Stimulated activated CD8-positive, alpha-beta memory T cell treated with anti-CD3 and anti-CD28 coated beads, Interleukin-12 subunit alpha, Interleukin-12 subunit beta, amount 100 ng/mL, for 1 hour (primary cell): ENCODE results near the gene LKAAEAR1.

Experiments
- DNase-seq: peaks from one replicate; pipeline ENCODE4 v3.0.0-alpha.2; 2020; ENCODE audit warnings: low read depth

Gene LKAAEAR1

GRCh38 chr20:64037199-64037497 is 47.0 kb downstream of the LKAAEAR1 start:
- DNase-seq = no peak

- no peak for DNase-seq
Observed at GRCh38 chr20:64036346-64037198, 47.6 kb downstream of the LKAAEAR1 start.

- DNase-seq = no peak
Observed at GRCh38 chr20:64035933-64036345, 48.3 kb downstream of the LKAAEAR1 start, which contains the start of gene C20orf204. C20orf204 (plus strand) TSS chr20:64036182; CDS start chr20:64036324, 142 bp downstream.

- DNase-seq = no peak
Observed at GRCh38 chr20:64035066-64035932, 48.9 kb downstream of the LKAAEAR1 start.

GRCh38 chr20:64033981-64034493 is 50.2 kb downstream of the LKAAEAR1 start:
- no peak for DNase-seq
